ENCODE results near the gene AAMP.

DNA sequence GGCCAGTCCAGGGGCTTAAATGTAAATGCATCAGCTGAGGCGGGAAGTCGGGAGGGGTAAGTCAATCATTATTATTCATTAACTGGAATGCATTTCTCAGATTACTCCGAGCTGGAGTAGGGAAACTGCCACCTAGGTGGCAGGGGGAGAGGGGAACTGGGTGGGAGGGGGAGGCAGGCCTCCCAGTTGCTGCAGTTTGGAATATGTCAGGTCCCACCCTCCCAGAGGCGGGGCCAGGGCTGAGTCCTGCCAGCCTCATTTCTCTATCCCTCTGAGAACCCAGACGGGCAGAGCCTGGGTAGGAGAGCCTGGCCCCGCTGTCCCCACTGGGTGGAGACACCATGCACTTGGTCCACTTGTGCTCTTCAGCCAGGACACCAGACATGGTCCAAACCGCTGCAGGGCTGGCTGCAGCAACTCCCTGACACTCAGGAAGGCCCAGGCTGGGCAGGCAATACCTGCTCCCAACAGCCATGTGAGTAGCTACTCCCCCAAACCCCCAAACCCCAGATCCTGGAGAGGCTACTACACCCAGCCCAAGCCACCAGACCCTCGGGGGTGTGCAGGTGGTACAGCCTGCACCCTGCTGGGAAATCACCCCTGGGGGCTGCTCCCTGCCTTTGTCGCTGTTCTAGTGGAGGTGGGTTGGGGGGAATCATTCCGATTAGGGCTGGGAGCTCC is 9.1 kb downstream of the AAMP start, which contains the start of gene GPBAR1:
- TF ChIP-seq FOXA1 (IDR thresholded peaks at IDR 0.05) (no peak), HDGF (IDR thresholded peaks at IDR 0.05; ENCODE audit: borderline replicate concordance) (no peak), FOXM1 (IDR thresholded peaks at IDR 0.05; ENCODE audit: borderline replicate concordance) (no peak), ELF4 (IDR thresholded peaks at IDR 0.05) (no peak), BHLHE40 (IDR thresholded peaks at IDR 0.05; ENCODE audit: borderline replicate concordance) (no peak)
- TF ChIP-seq, protein P1, sequence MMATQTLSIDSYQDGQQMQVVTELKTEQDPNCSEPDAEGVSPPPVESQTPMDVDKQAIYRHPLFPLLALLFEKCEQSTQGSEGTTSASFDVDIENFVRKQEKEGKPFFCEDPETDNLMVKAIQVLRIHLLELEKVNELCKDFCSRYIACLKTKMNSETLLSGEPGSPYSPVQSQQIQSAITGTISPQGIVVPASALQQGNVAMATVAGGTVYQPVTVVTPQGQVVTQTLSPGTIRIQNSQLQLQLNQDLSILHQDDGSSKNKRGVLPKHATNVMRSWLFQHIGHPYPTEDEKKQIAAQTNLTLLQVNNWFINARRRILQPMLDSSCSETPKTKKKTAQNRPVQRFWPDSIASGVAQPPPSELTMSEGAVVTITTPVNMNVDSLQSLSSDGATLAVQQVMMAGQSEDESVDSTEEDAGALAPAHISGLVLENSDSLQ (IDR thresholded peaks at IDR 0.05) = no peak

All from HEK293T (cell line).